GM21825 (cell line): ENCODE data around the gene ADCY2.

Experiments
- ATAC-seq: cut with Tn5 transposase; IDR thresholded peaks from one replicate; pipeline ENCODE4 v1.9.1; 2021; ENCODE audit warnings: mild to moderate bottlenecking, moderate library complexity; ENCODE audit not compliant: unreplicated experiment

Gene ADCY2

GRCh38 chr5:7650755-7651154 lies 254.8 kb downstream of the ADCY2 start:
- no peak for ATAC-seq

DNA sequence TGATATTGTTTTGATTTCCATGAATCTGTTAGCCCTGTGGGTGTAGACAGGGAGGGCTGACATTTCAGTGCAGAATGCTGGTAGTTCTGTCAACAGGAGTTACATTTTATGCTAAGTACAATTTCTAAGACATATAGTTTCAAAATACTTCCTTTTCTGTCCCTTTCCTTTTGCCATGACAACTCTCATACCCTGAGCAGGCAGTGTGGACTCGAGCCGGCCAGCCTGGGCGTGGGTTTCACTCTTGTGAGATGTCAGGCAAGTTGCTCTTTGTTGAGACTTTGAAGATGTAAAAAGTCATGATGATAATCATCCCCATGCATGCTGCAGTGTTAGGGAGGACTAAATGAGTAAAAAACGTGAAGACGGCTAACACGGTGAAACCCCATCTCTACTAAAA lies 257.1 kb downstream of the ADCY2 start:
- no peak for ATAC-seq

GRCh38 chr5:7657153-7657552 lies 261.2 kb downstream of the ADCY2 start:
- no peak for ATAC-seq

DNA sequence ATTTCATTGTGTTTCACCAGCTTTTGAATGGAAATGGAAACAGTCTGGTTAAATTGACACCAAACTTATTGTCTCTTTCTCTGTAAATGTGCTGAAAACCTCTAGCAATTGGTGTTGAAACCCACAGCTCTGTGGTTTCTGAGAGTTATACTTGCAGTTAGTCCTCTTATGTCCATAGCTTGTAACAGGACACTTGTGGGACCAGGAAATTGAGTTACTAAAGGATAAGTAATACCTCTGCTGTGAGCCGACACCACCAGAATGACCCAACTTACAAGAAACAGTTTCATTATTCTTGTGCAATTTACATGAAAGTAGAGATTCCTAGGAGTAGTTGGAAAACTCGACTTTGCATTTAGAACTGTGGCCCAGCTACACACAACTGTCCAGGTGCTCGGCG lies 263.5 kb downstream of the ADCY2 start:
- ATAC-seq, result no peak

DNA sequence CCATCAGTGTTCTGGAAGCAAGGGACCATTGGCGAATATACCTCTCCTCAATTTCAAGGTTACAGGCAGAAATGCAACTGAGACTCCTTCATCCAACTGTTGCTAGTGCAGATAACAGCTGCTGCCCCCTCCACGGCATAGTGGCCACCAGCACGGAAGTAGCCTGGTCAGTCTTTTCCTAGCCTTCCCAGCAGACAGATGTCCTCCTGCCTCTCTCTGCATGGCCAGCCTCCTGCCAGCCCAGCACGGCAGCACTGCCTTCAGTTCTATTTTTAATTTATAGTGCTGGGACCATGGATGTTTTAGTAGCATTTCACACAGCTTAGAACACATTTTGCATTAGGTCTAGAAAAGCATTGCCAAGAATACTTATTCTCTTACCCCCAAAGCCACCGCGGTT lies 266.4 kb downstream of the ADCY2 start:
- ATAC-seq, result no peak

DNA sequence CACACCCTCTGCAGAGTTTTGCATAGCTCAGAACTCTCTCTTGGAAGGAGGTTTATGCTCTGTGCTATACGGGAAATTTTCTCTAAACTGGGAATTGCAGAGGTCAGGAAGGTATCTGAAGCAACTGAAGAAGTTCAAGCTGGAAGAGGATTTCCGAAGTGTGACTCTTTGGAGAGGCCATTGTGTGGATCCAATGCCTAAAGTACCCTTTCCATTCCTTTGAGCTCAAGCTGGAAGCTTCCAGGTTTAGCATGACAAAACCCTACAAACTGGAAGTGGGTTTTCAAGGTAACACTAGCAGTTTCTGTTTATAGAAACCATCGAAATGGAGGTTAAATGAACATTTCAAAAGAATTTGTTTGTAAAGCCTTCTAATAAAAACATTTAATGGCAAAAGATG lies 267.9 kb downstream of the ADCY2 start:
- no peak for ATAC-seq

DNA sequence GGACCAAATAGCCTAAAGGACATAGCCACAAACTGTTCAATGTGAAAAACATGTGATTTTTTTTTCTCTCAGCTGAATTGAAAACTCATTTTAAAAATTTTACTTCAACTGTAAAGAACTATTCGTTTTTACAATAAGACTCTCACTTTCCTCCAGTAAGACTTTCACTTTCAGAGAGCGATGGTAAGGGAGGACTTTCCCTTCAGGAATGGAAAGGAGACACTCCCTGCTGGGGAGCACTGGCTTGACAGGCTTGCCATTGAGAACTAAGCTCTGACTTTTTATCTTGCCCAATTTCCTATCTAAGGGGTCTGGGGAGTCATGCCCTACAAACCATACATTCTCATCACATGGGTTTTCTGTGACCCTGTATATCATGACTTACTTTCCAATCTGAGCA lies 268.3 kb downstream of the ADCY2 start:
- ATAC-seq, result no peak

- no peak for ATAC-seq
Measured at GRCh38 chr5:7667216-7667767, 271.4 kb downstream of the ADCY2 start.

DNA sequence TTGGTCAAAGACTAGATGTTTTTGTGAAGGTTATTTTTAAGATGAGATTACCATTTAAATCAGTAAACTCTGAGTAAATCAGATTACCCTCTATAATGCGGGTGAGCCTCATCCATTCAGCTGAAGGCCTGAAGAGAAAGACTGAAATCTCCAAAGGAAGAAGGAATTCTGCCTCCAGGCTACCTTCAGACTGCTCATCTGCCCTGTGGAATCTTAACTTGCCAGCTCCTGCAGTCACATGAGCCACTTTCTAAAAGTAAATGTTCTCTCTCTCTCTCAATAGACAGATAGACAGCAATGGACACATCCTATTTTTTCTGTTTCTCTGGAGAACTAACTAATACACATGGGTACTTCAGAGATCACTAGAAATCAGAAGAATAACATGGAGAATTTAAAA lies 272.2 kb downstream of the ADCY2 start:
- no peak for ATAC-seq

DNA sequence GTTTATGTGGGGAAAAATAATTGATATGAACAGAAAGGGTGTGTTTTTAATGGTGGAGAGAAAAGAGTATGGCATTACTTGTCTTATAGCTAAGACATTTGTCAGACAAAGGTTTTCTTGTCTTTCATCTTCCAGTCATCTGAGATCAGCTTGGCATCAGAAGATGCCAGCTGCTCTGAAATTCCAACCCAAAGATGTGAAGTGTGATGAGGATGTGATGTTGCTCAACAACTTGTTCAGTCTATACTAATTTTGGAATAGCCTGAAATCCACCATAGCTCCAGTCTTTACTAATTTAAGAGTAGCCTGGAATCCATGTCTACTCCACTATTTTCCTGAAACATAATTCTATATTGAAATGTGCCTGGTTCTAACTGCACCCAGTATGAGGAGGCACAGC lies 272.7 kb downstream of the ADCY2 start:
- no peak for ATAC-seq

- no peak for ATAC-seq
Measured at GRCh38 chr5:7671381-7671993, 275.5 kb downstream of the ADCY2 start.

- ATAC-seq, result no peak
Measured at GRCh38 chr5:7673658-7674057, 277.7 kb downstream of the ADCY2 start.

- ATAC-seq, result no peak
Measured at GRCh38 chr5:7676455-7676854, 280.5 kb downstream of the ADCY2 start.

DNA sequence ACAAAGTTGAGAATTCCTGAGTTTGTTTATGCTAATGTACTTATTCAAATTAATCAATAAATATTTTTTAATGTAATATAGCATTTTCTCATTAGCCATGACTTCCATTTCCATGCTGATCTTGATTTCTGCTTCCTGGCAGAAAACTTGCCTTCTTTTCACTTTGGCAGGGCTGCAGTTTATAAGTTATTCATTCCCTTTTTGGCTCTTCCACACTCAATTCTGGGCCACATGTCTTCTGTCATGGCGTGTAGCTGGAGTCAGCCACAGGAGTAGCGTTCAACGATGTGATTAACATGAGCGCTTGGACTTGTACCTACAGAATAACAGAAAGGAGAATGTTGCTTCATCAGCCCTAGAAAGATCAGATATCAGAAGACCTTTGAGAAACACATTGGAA lies 282.1 kb downstream of the ADCY2 start:
- ATAC-seq, result no peak

- ATAC-seq, result no peak
Measured at GRCh38 chr5:7679663-7680062, 283.7 kb downstream of the ADCY2 start.

DNA sequence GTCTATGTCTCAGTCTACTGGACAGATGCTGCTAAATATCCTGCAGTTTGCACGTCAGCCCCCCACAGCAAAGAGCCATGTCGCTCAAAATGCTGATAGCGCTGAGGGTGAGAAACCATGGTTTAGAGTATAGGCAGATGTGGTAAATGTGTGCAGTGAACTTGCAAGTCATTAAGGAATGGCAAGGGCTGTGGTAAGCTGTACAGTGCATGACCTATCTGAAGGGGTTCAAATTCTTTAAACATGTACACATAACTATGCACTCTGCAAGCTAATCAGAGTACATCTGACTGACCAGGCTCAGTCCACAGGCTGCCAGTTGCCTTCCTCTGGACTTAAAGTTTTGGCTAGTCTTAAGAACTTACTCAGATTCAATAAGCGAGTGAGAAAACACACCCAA lies 284.3 kb downstream of the ADCY2 start:
- no peak for ATAC-seq

DNA sequence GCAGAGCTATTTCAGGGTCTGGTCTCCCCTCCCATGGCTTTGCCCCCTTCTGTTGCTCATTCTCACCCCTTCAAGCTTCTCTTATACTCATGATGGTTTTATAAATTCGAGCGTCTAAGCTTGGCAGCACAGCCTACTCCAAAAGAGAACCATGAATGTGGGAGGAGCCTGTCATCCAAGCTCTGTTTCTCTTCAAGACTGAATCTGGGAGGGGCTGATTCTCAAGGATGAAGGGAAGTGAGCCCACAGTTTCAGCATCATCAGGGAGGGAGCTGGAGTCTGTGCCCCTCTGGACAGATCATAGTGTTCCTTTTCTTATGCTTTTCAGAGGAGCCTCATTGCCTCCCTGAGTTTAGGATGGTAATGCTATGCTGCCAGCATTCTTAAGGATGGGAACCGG lies 286.4 kb downstream of the ADCY2 start:
- no peak for ATAC-seq

DNA sequence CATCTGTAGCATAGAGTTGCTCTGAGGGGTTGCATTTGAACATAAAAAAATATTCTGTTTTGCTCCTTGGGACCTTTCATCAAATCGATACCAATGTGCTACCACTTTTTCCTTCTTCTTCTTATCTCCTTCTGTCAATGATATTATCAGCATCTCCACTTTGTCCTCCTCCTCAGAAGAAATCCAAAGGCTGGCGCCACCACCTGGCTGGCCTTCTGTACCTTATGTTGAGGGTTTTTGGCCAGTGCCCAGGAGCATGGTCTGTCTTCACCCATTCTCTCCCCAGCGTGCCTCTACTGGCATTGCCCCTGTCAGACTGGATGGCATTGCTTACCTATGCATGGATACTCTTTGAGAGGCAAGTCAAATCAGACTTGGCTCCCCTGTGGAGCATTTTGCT lies 287.8 kb downstream of the ADCY2 start:
- no peak for ATAC-seq

DNA sequence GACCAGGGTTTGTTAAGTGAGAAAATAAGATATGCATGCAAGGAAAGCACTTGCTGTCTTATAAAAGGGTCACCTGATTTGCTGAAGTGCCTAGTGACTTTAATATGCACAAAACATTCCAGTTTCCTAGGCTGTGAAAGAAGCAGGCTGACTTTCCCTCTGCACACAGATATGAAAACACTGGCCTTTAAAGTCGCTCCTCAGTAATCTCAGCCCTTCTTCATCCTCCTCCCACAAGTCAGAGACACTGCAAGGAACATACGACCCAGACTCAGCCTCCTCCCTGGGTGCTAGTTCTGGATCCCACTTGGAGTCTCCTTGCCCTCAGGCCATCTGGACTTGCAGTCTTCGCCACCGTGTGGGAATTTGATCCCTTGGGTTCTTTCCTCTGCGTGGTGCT lies 288.9 kb downstream of the ADCY2 start:
- ATAC-seq, result no peak

GRCh38 chr5:7686794-7687193 lies 290.9 kb downstream of the ADCY2 start:
- no peak for ATAC-seq

- ATAC-seq, result no peak
Measured at GRCh38 chr5:7690557-7690956, 294.6 kb downstream of the ADCY2 start.

GRCh38 chr5:7705261-7705660 lies 309.3 kb downstream of the ADCY2 start:
- ATAC-seq, result no peak

DNA sequence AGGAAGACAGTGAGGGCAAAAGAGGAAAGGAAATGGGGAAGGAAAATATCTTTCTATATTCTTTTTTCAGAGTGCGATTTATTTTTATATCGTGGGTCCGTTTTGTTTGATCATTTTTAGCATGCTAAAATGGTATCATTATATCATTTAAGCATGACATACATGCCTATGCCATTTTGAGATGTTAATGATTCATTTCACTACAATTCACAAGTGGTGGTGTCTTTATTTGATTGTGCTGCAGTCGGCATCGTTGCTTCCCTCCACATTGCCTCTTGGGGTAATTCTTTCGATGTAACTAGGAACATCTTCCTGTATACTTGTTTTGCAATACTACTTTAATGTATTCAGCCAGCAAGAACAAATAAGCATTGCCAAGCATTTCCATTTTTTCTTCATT lies 309.8 kb downstream of the ADCY2 start:
- ATAC-seq, result no peak
